Stimulated activated CD4-positive, alpha-beta T cell treated with anti-CD3 and anti-CD28 coated beads, TNF-alpha, amount 100 ng/mL, for 1 hour (primary cell): Measurements from ENCODE around the gene COPA.

Source experiments
- DNase-seq, 3 donors: peaks; one replicate each; pipeline ENCODE4 v3.0.0-alpha.2; 2020; ENCODE audit warnings: low read depth in 3 of 3, low spot score in 1 of 3

Gene COPA

GRCh38 chr1:160363010-160363409 lies 20.0 kb upstream of the COPA start:
- DNase-seq, result no peak

DNA sequence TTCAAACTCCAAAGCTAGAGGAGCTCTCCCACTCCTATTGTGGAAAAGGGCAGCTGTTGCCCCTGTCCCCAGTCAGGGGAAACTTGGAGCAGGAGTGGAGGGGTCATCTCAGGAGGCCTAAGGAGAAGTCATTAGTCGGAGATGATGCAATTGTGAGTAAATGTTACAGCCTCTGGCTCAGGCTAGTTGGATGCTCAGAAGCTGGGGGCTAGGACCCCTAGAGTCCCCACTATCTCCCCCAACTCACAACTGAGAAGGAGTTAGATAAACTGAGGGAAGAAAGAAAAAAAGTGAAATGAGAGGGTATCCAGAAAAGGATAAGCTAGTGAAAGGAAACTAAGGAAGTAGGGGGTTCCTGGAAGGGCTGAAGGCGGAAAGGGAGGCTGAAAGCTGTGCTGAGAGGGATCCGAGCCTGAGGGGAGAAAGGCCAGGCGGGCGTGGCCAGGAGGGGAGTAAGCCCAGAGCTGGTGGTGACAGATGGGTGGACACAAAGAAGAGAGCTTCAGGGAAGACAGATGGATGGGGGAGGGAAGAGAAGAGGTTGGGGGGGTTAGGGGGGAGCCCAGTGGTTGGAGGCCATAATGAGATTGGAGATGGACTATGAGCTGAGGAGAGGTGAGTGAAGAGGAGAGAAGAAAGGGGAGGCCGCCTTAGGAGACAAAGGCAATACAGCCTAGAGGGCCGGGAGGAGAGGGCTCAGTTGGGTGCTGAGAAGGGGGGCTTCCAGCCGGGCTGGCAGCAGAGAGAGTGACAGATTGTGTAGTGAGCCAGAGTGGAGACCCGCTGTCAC lies 19.3 kb upstream of the COPA start:
- no peak for DNase-seq

- DNase-seq, result no peak
Observed at GRCh38 chr1:160361814-160362167, 18.7 kb upstream of the COPA start.

GRCh38 chr1:160361199-160361598 lies 18.1 kb upstream of the COPA start:
- DNase-seq, result no peak

GRCh38 chr1:160360227-160360695 lies 17.2 kb upstream of the COPA start:
- no peak for DNase-seq

DNA sequence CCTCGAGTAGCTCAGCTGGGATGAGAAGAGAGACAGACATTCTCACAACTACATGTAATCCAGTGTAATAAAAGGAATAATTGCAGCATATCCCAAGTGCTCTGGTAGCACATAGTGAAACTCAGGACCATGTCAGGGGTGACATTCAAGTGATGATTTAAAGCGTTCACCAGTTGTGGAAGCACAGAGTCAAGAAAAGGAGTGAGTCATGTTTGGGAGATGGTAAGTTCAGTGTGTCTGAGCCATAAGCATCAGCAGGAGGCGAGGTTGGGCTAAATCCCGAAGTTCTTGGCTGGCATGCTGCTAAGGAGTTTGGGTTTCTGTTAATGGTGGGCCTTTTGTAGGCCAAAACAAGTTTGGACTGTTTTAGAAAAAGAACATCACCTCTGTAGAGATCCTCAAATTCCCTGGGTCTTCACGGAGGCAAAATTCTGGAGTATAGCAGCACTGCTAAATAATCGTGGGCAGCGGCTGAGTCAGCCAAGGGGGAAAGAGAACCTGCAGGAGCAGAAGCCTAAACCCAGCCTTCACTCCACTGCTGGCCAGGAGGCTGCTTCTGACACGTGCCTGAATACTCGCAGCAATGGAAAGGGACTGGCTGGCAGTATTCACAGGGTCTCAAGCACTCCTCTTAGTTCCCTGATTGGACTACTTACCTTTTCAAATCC lies 16.6 kb upstream of the COPA start:
- DNase-seq, result no peak

GRCh38 chr1:160358073-160358472 lies 15.0 kb upstream of the COPA start:
- no peak for DNase-seq

GRCh38 chr1:160357286-160358002 lies 14.4 kb upstream of the COPA start:
- DNase-seq, result no peak

- DNase-seq, result no peak
Observed at GRCh38 chr1:160354388-160354985, 11.4 kb upstream of the COPA start.

DNA sequence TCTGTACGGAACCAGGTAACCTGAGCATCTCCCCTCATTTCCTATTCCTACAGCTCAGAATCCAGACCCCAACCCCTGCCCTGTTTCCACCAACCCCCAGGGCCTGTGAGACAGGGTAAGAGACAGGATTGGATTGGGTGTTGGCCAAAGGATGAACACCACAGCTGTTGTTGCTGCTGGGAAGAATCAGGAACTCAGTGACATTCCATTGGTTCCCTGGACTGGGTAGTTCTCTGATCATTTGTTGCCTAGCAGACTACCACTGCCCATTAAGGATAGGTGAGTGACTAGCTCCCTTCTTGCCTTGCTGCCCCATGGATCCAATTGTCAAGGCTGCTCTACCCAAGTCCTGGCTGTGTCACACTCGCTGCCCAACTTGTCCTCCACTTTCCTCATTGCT lies 10.2 kb upstream of the COPA start:
- DNase-seq, result no peak

DNA sequence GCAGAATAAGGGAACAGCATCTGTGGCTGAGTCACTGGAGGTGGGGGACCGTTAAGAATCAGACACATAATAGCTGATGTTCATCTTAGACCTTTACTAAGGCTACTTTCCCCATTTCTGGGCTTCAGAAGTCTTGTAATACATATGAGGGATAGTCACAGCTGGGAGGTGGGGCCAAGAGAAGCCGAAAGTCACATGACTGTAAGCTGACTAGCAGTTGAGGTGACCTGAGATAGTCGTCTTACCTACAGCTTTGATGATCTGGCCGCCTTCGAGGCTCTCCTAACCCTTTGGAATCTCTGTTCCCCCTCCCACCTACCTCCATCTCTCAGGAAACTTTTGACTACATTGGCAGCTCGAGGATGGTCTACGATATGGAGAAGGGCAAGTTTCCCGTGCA lies 9.5 kb upstream of the COPA start:
- no peak for DNase-seq

GRCh38 chr1:160351629-160352028 lies 8.6 kb upstream of the COPA start:
- DNase-seq, result no peak

DNA sequence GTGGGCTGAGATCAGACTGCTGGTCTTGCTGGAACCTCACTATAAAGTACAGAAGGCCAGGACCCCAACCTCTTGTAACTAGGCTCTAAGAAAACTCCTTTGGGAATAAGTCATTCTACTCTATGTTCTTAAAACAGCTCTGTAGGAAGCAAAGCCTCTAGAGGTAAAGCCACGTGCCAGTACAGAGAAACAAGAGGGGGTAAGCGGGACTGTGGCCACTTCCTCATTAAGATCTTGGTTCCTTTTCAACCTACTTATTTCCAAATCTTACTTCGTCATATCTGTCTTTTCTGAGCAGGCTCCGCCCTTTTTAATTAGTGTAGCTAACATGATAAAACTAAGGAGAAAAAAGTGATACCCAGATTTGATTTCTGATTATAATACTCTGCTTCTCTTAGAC lies 3.9 kb upstream of the COPA start:
- DNase-seq, result no peak

DNA sequence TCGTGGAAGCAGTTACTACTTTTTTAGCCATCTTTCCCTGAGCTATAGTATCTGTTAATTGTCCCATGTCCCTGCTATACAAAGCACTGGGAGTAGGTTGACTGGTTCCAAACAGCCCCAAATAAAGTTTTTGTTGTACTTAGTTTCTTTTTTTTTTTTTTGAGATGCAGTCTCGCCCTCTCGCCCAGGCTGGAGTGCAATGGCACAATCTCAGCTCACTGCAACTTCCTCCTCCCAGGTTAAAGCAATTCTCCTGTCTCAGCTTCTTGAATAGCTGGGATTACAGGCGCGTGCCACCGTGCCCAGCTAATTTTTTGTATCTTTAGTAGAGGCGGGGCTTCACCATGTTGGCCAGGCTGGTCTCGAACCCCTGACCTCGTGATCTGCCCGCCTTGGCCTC lies 3.4 kb upstream of the COPA start:
- DNase-seq, result no peak

DNA sequence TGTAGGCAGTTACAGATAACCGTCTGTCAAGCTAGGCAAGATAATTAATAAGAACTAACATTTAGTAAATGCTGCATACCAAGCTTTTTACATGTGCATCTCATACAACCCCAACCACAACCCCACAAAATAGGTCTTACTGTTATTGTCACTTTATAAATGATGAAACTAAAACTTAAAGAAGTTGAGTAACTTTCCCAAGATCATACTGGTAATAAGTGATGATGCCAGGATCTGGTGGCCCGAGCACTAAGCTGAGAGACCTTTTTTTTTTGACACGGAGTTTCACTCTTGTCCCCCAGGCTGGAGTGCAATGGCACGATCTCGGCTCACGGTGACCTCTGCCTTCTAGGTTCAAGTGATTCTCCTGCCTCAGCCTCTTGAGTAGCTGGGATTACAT lies 1.9 kb upstream of the COPA start:
- DNase-seq, result no peak

DNA sequence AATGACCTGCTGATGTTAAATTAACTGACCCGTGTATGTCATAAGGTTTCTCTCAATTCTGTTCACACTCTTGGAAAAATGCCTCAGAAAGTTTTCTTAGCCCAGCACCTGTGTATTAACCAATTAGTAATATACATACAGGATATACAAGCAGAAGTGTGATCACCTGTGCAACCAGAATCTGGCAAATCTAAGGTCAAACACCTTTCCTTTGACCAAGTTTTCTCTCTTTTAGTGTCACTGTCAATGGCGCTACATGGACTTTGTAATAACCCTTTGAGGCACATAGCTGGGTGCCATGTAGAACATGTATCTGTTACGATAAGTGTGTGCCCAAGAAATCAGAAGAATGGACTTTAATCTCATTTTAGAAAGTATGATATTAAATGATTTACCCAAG lies 1.2 kb upstream of the COPA start:
- no peak for DNase-seq

GRCh38 chr1:160342526-160342925 lies 524 bp downstream of the COPA start:
- no peak for DNase-seq

DNA sequence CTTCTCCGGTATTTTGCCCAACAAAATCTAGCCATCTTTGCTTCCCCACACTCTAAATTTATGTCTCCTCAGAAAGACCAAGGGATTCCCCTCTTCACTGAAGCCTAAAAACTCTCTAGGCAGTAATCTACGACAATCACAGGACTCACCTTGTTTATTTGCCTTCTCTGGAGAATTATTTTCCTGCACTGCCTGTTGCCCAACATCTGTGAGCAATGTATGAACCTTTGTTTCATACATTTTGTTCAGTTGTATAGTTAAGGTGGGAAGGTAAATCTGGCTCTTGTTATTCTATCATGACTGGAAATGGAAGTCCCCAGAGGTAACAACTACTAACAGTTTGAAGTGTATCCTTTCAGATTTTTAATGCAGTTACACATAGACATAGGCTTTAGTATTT lies 2.2 kb downstream of the COPA start:
- DNase-seq, result no peak

GRCh38 chr1:160340146-160340545 lies 2.9 kb downstream of the COPA start:
- DNase-seq, result no peak

GRCh38 chr1:160338580-160338979 lies 4.5 kb downstream of the COPA start:
- DNase-seq, result no peak

GRCh38 chr1:160332516-160332915 lies 10.5 kb downstream of the COPA start:
- DNase-seq, result no peak

- DNase-seq, result no peak
Observed at GRCh38 chr1:160330119-160330518, 12.9 kb downstream of the COPA start.
